Urinary bladder (tissue), 4 donors: Measurements from ENCODE around the gene FOXP1. TPM values are rescaled to one million over a fixed set of nuclear protein-coding genes. Genes with fewer than 3 reads are reported as not detected.

ENCODE experiments used
- DNase-seq: peaks from one replicate; pipeline ENCODE4 v3.0.0-alpha.2; 2015; ENCODE audit errors: extremely low spot score
- H3K27ac ChIP-seq: one replicate; pipeline ENCODE4 v1.5.1; 2013; ENCODE audit warnings: low read depth, mild to moderate bottlenecking, moderate library complexity
- H3K36me3 ChIP-seq: one replicate; pipeline ENCODE4 v1.6.1; 2013; ENCODE audit warnings: mild to moderate bottlenecking, moderate library complexity; ENCODE audit not compliant: insufficient read depth
- H3K4me1 ChIP-seq: one replicate; pipeline ENCODE4 v1.6.1; 2013; ENCODE audit warnings: mild to moderate bottlenecking, moderate library complexity; ENCODE audit not compliant: insufficient read depth
- H3K4me3 ChIP-seq: one replicate; pipeline ENCODE4 v1.5.1; 2013; ENCODE audit warnings: low read depth, low read length
- WGBS: extraction: QIAGEN DNeasy Blood & Tissue Kit; methylation state at CpG from one replicate; pipeline ENCODE4 v1.1.7; 2013; 5-methylcytosine and 5-hydroxymethylcytosine counted together
- polyA plus RNA-seq: library from polyadenylated mRNA; stranded (reverse); fragments of 200-250 nt; gene quantifications from one replicate; pipeline ENCODE4 v1.2.3, GENCODE V29; 2013
- total RNA-seq: library from RNA; depleted of rRNA; stranded (reverse); fragments of >200 nt; gene quantifications from one replicate; pipeline ENCODE4 v1.2.3, GENCODE V29; 2014
- donor health status: healthy with polysubstance abuse.
- donor health status: healthy.

FOXP1 gene
- total and polyA plus RNA-seq, 2 donors: 27.4 to 176 TPM

DNA sequence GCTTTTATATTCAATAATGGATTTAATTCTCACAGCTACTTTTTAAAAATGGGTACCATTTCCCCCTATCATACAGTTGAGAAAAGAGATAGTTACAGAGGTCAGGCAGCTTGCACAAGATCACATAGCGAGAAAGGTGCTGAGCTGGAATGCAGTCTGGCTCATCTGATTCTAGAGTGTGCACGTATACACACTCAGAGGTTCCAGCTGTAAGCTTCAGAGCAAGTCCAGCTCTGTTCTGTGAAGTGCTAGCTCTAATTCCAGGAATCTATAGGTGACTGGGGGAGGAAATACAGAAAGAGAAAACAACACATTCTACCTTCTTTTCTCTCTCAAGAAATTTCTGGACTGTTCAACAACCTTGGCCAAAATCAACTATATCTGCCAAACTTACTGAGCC is 318.7 kb downstream of the FOXP1 start:
- WGBS: 88% methylated on average over 2 of the region's 2 CpGs
- Histone ChIP-seq H3K4me3 (no peak overlapping the region), H3K27ac (no peak overlapping the region), H3K4me1 (no peaks in the 10 kb centered on the region), H3K36me3 (no peaks in the 10 kb centered on the region)
- no peak for DNase-seq

GRCh38 chr3:71262364-71263265 is 320.9 kb downstream of the FOXP1 start:
- 87% methylated on average over 8 of the region's 8 CpGs for WGBS
- no peak overlapping the region for H3K4me3 ChIP-seq
- no peaks in the 10 kb centered on the region for H3K36me3 ChIP-seq
- DNase-seq: no peak
- H3K4me1 ChIP-seq: no peaks in the 10 kb centered on the region
- no peak overlapping the region for H3K27ac ChIP-seq

GRCh38 chr3:71260782-71261181 is 322.7 kb downstream of the FOXP1 start:
- 92% methylated on average over 8 of the region's 8 CpGs for WGBS
- no peak for DNase-seq
- Histone ChIP-seq H3K36me3 (no peaks in the 10 kb centered on the region), H3K4me3 (no peak overlapping the region), H3K27ac (no peak overlapping the region), H3K4me1 (no peaks in the 10 kb centered on the region)

- no peak overlapping the region for H3K27ac ChIP-seq
- no peak overlapping the region for H3K4me3 ChIP-seq
- no peaks in the 10 kb centered on the region for H3K36me3 ChIP-seq
- DNase-seq: no peak
- WGBS: 92% methylated on average over 3 of the region's 3 CpGs
- H3K4me1 ChIP-seq: no peaks in the 10 kb centered on the region
Measured at GRCh38 chr3:71258526-71258925, 325.0 kb downstream of the FOXP1 start.

- Histone ChIP-seq H3K36me3 (no peaks in the 10 kb centered on the region), H3K4me3 (no peak overlapping the region), H3K27ac (no peak overlapping the region), H3K4me1 (no peaks in the 10 kb centered on the region)
- 83% methylated on average over 1 of the region's 1 CpG for WGBS
- DNase-seq: no peak
Measured at GRCh38 chr3:71258116-71258515, 325.4 kb downstream of the FOXP1 start.

DNA sequence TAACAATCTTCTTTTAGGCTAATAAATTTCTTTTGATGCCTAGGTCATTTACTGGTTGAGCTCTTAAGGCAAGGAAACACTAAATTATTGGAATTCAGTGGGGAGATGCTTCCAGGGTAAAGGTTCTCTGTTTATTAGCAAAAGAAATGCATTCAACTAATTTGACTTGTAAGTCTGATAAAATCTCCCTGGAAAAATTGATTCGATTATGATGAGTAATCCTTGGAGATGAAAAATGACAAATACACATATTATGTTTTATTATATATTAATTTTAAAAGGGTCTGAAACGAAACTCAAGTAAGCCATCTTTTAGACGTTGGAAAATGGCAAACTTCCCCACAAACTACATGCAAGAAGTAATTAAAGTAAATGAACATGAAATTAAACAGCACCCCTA is 328.0 kb downstream of the FOXP1 start:
- 69% methylated on average over 3 of the region's 3 CpGs for WGBS
- Histone ChIP-seq H3K4me3 (no peak overlapping the region), H3K27ac (no peak overlapping the region), H3K4me1 (no peaks in the 10 kb centered on the region), H3K36me3 (no peaks in the 10 kb centered on the region)
- DNase-seq: no peak

DNA sequence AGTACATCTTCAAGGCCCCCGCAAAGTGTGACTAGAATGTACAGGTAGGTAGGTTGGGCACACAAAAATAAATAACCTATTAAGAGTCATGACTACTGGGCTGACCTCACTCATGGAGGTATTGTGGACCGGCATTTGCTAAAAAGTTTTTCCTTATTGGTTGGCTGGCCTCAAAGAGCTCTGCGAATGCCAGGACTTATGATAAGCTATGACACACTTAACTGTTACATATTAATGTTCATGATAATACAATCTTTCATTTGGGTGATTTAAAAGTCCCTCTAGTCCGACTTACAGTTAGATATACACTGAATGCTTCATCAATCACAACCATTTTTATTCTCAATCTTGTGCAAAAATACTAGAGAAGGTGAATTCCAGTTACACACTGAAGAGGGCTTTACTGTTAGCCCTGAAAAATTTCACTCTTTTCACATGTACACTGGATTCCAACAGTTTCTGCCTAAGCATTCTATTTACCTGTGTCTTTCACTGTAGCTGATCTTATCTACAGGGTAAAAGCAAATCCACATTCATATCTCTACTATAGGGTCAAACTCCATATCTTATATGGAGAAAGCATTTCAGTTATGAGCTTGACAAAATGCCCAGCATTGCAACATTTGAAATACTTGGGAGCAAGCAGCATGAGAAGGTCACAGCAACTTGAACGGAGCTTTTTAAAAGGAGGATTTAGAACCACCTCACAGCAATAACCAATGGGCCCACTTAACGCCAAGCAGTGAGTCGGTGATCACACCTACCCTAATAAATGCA is 329.1 kb downstream of the FOXP1 start:
- H3K27ac ChIP-seq: no peak overlapping the region
- H3K4me3 ChIP-seq: no peak overlapping the region
- no peaks in the 10 kb centered on the region for H3K4me1 ChIP-seq
- no peaks in the 10 kb centered on the region for H3K36me3 ChIP-seq
- DNase-seq: no peak
- WGBS: 45% methylated on average over 7 of the region's 7 CpGs

DNA sequence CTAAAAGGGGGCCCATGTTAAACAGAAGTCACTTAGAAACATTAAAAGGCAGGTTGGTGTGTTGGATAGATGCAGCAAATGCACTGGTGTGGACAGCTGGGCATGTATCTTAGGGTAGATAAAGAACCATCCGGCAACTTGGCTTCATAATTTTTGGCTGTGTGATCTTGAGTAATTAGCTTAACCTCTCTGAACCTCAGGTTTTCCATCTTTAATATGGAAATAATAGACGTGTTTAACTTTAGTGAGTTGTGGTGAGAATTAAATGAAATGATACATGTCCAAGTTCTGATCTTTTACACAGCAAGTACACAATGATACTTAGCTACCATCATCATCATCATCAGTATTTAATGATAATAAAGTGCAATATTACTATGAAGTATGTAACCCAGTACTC is 330.4 kb downstream of the FOXP1 start:
- DNase-seq: no peak
- H3K4me1 ChIP-seq: no peaks in the 10 kb centered on the region
- H3K27ac ChIP-seq: no peak overlapping the region
- WGBS: 94% methylated on average over 2 of the region's 2 CpGs
- H3K36me3 ChIP-seq: no peaks in the 10 kb centered on the region
- H3K4me3 ChIP-seq: no peak overlapping the region

DNA sequence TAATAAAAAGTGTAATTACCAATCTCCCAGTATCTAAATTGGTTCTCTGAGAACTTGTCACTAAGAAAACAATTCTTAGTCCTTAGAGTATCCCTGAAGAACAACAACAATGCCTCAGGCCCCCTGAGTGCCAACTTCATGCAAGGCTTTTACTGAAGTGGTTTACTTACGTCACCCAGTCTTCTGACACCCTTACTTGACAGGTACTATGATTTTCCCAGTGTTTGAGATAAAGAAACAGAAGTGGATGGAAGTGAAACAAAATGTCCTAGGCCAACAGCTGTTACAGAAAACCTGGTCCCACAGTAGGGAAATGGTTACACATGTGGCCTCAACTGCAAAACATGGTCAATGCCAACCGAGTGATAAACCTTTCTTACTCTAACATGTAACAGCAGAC is 331.1 kb downstream of the FOXP1 start:
- no peak for DNase-seq
- H3K4me1 ChIP-seq: no peaks in the 10 kb centered on the region
- H3K4me3 ChIP-seq: no peak overlapping the region
- no peak overlapping the region for H3K27ac ChIP-seq
- 91% methylated on average over 2 of the region's 2 CpGs for WGBS
- no peaks in the 10 kb centered on the region for H3K36me3 ChIP-seq

GRCh38 chr3:71251156-71251775 is 332.3 kb downstream of the FOXP1 start:
- 62% methylated on average over 8 of the region's 8 CpGs for WGBS
- Histone ChIP-seq H3K4me3 (no peak overlapping the region), H3K27ac (no peak overlapping the region), H3K36me3 (no peaks in the 10 kb centered on the region), H3K4me1 (no peaks in the 10 kb centered on the region)
- no peak for DNase-seq

DNA sequence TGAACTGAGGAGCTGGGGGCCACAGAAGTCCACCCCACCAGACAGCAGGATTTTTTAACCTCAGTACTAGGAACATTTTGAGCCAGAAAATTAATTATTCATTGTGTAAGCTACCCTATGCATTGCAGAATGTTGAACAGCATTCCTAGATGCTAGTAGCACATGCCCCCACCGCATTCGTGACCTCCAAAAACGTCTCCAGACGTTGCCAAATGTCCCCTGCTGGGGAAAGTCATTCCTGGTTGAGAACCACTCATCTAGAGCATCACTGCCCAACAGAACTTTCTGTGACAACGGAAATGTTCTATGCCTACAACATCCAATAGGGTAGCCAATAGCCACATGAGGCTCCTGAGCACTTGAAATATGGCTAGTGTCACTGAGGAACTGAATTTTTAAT is 333.5 kb downstream of the FOXP1 start:
- H3K27ac ChIP-seq: no peak overlapping the region
- H3K4me1 ChIP-seq: no peaks in the 10 kb centered on the region
- no peaks in the 10 kb centered on the region for H3K36me3 ChIP-seq
- 90% methylated on average over 5 of the region's 5 CpGs for WGBS
- H3K4me3 ChIP-seq: no peak overlapping the region
- no peak for DNase-seq

GRCh38 chr3:71247958-71248335 is 335.6 kb downstream of the FOXP1 start:
- Histone ChIP-seq H3K4me3 (no peak overlapping the region), H3K4me1 (no peaks in the 10 kb centered on the region), H3K27ac (no peak overlapping the region), H3K36me3 (no peaks in the 10 kb centered on the region)
- 87% methylated on average over 3 of the region's 3 CpGs for WGBS
- DNase-seq: no peak

DNA sequence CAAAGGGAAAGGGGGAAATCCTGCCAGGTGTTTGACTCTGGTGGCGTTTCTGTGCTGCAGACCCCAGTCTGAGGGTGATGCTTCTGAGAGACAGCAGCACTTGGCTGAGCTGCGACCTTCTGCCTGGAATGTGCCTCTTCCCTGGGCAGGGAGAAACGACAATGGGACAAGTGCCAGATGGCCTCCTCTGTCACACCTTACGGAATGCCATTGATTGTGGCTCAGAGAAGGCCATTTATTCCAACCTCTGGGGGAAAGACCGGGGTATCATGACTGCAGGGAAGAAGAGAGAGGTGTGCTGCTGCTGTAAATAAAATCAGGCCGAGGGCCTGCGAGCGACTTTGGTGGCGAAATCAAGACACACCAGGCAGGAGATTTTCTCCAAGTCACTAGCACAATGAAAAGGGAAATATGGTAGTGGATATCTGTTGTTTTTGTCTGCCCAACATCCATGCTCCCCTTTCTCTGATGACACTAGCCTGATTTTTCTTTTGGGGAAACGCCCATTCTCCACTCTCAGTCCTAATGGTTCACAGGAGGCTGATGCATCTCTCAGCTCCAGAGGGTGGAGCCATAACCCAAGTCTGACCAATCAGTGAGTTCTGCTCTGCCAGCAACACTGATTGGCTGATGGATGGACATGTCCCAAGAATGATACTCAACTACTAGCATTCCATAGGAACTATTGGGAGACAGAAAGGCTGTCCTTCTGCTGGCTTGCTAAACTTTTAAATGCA is 336.1 kb downstream of the FOXP1 start:
- DNase-seq: no peak
- WGBS: 77% methylated on average over 10 of the region's 10 CpGs
- no peaks in the 10 kb centered on the region for H3K4me1 ChIP-seq
- H3K36me3 ChIP-seq: no peaks in the 10 kb centered on the region
- no peak overlapping the region for H3K4me3 ChIP-seq
- H3K27ac ChIP-seq: no peak overlapping the region
